Activated CD4-positive, alpha-beta memory T cell treated with anti-CD3 and anti-CD28 coated beads, Interleukin-2, amount 10 ng/mL, durations not matched to agents 7 days and 5 days (primary cell): ENCODE measurements around the gene EFHD1. TPM values are rescaled to one million over a fixed set of nuclear protein-coding genes. Genes with fewer than 3 reads are reported as not detected.
A peak's percentile ranks its signal among the peaks of the same experiment; 100 is the strongest.

Experiments used
- CTCF ChIA-PET: fragments of 350-600 bp; sonication (Branson Sonifier 250); formaldehyde crosslinking; loops from one replicate; lab custom pipeline; 2021; ENCODE audit warnings: antibody characterized with exemption, inconsistent platforms; lab: Charles Lee
- POLR2A ChIA-PET: fragments of 350-600 bp; sonication (Branson Sonifier 250); formaldehyde crosslinking; loops from one replicate; lab custom pipeline; 2021; ENCODE audit warnings: antibody characterized with exemption; lab: Charles Lee
- DNase-seq: peaks from one replicate; pipeline ENCODE4 v3.0.0-alpha.2; 2020
- H3K27ac Mint-ChIP-seq: one replicate; pipeline ENCODE4 v1.8.0; 2021; ENCODE audit warnings: mild to moderate bottlenecking, mixed read lengths
- H3K27me3 Mint-ChIP-seq: one replicate; pipeline ENCODE4 v1.8.0; 2021; ENCODE audit warnings: mixed read lengths
- H3K36me3 Mint-ChIP-seq: one replicate; pipeline ENCODE4 v1.8.0; 2021; ENCODE audit warnings: low read depth, mixed read lengths
- H3K4me1 Mint-ChIP-seq: one replicate; pipeline ENCODE4 v1.8.0; 2021; ENCODE audit warnings: mixed read lengths
- H3K4me3 Mint-ChIP-seq: one replicate; pipeline ENCODE4 v1.8.0; 2021; ENCODE audit warnings: mild to moderate bottlenecking, mixed read lengths
- H3K9me3 Mint-ChIP-seq: one replicate; pipeline ENCODE4 v1.8.0; 2021; ENCODE audit warnings: mixed read lengths
- total RNA-seq, 2 experiments: library from RNA; stranded (reverse); gene quantifications; one replicate each; pipeline ENCODE4 v1.2.3, GENCODE V29; 2021

Gene EFHD1
- total RNA-seq, 2 experiments from 2014 or later, result 2.0 to 2.7 TPM

DNA sequence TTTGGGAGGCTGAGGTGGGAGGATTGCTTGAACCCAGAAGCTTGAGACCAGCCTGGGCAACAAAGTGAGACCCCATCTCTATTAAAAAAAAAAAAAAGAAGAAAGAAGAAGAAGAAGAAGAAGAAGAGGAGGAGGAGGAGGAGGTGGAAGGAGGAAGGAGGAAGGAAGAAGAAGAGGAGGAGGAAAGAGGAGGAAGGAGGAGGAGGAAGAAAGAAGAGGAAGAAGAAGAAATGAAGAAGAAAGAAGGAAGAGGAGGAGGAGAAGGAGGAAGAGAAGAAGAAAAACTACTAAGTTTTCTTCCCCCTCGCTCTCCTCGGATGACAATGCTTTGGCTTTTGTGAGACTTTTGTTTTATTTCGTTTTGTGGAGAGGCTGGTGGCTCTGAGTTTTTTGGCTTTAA lies 30.1 kb upstream of the EFHD1 start:
- Mint-ChIP-seq H3K4me3 (no peak overlapping the region), H3K36me3 (no peaks in the 10 kb centered on the region), H3K4me1 (peaks cover 10% of the 10 kb centered on the region), H3K27ac (no peak overlapping the region), H3K9me3 (no peaks in the 10 kb centered on the region), H3K27me3 (peaks cover 13% of the 10 kb centered on the region)
- no peak for DNase-seq
- CTCF ChIA-PET, result interaction anchor here (0.7 kb wide), 1 partner anchor 418 kb away, joined by 5 read pairs; no protein-coding TSS in a partner anchor
- POLR2A ChIA-PET, result no interaction called here

DNA sequence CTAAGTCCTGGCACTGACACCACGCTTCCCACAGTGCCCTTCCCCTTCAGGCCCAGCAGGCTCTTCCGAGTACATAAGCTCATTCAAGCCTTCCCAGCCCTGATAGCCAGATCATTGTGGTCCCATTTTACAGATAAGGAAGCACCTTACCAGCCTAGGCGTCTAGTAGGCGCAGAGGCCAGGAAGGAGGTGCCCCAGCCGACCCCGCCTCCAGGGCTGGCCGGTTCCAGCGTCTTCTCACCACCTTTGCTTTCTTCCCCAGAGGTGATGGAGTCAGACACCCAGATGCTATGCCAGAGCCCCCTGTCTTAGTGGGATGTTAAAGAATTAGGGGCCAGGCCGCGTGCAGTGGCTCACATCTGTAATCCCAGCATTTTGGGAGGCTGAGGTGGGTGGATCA lies 28.9 kb upstream of the EFHD1 start:
- POLR2A ChIA-PET, result no interaction called here
- no peak for DNase-seq

DNA sequence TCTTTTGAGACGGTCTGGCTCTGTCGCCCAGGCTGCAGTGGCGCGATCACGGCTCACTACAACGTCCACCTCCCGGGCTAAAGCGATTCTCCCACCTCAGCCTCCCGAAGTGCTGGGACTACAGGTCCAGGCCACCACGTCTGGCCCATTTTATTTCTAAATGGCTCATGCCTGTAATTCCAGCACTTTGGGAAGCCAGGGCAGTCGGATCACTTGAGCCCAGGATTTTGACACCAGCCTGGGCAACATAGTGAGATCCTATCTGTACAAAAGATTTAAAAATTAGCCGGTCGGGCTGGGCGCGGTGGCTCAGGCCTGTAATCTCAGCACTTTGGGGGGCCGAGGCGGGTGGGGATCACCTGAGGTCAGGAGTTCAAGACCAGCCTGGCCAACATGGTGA lies 26.4 kb upstream of the EFHD1 start:
- Mint-ChIP-seq H3K4me3 (no peak overlapping the region), H3K4me1 (peaks cover 10% of the 10 kb centered on the region), H3K27me3 (peaks cover 13% of the 10 kb centered on the region), H3K9me3 (no peaks in the 10 kb centered on the region), H3K36me3 (no peaks in the 10 kb centered on the region), H3K27ac (no peak overlapping the region)
- ChIA-PET POLR2A (no interaction called here), CTCF (interaction anchor here (0.7 kb wide), 1 partner anchor 454 kb away, joined by 5 read pairs; no protein-coding TSS in a partner anchor)
- DNase-seq, result no peak

More for the DNA sequence above, 28.9 kb upstream of the EFHD1 start:
- H3K36me3 Mint-ChIP-seq, result no peaks in the 10 kb centered on the region
- peaks cover 10% of the 10 kb centered on the region for H3K4me1 Mint-ChIP-seq
- H3K27me3 Mint-ChIP-seq, result peaks cover 13% of the 10 kb centered on the region
- H3K9me3 Mint-ChIP-seq, result no peaks in the 10 kb centered on the region
- H3K4me3 Mint-ChIP-seq, result no peak overlapping the region
- no peak overlapping the region for H3K27ac Mint-ChIP-seq
- CTCF ChIA-PET, result interaction anchor here (1.7 kb wide), 1 partner anchor 10 kb away, joined by 7 read pairs; no protein-coding TSS in a partner anchor

DNA sequence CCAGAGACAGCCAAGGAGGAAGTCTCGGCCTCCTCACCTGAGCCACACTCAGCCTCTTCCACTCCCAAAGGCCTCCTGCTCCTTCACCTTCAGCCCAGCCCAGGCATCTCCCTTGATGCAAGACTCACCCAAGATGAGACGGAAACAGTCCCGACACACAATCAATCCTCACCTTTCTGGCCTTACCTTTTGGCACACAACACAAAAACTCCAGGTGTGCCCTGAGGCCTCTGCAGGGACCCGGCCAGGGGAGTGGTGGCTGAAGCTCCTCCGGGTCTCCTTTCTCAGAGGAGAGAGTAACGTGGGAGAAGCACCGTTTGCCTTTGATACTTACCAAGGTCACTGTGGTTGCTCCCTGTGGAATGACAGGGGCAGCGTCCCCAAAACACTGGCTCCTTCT lies 23.8 kb upstream of the EFHD1 start:
- ChIA-PET POLR2A (no interaction called here), CTCF (no interaction called here)
- Mint-ChIP-seq H3K27me3 (peaks cover 2% of the 10 kb centered on the region), H3K4me1 (peaks cover 10% of the 10 kb centered on the region), H3K36me3 (no peaks in the 10 kb centered on the region), H3K27ac (no peak overlapping the region), H3K4me3 (no peak overlapping the region), H3K9me3 (no peaks in the 10 kb centered on the region)
- DNase-seq, result no peak

DNA sequence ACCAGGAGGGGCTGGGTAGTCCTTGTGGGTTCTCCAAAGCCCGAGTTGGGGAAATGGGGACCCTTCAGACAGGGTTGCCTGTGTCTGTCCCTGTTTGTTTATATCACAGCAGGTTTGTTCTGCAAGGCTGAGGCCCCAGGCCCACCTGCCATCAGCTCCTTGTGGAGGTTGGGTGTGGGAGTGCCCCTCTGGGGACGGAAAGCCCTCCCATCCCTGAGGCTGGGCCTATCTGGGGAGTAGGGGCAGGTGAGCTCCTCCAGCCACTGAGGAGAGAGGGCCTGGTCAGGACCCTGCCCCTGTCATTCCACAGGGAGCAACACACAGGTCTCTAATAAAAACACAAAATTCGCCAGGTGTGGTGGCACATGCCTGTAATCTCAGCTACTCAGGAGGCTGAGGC lies 23.3 kb upstream of the EFHD1 start:
- Mint-ChIP-seq H3K36me3 (no peaks in the 10 kb centered on the region), H3K4me3 (no peak overlapping the region), H3K27me3 (peaks cover 2% of the 10 kb centered on the region), H3K4me1 (peaks cover 10% of the 10 kb centered on the region), H3K27ac (no peak overlapping the region), H3K9me3 (no peaks in the 10 kb centered on the region)
- POLR2A ChIA-PET, result no interaction called here
- DNase-seq, result no peak
- CTCF ChIA-PET, result no interaction called here

DNA sequence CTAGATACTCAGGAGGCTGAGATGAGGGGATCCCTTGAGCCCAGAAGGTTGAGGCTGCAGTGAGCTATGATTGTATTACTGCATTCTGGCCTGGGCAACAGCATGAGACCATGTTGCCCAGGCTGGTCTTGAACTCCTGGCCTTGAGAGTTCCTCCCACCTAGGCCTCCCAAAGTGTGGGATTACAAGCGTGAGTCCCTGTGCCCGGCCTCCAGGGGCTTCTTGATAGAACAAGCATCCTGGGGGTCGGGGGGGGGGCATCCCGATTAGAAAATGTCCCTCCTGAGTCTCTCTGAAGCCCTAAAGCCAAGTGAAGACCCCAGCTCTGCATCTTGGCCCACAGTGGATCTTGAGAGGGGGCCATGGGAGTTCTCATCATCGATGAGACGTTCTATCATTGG lies 22.3 kb upstream of the EFHD1 start:
- H3K27me3 Mint-ChIP-seq, result peaks cover 2% of the 10 kb centered on the region
- H3K27ac Mint-ChIP-seq, result no peak overlapping the region
- ChIA-PET POLR2A (no interaction called here), CTCF (interaction anchor here (0.8 to 1.1 kb wide), 3 partner anchors 22 to 58 kb away, joined by 3 to 5 read pairs (median 4); partner anchors contain the start of gene EFHD1)
- no peak for DNase-seq
- H3K9me3 Mint-ChIP-seq, result no peaks in the 10 kb centered on the region
- no peaks in the 10 kb centered on the region for H3K36me3 Mint-ChIP-seq
- no peak overlapping the region for H3K4me3 Mint-ChIP-seq
- peaks cover 4% of the 10 kb centered on the region for H3K4me1 Mint-ChIP-seq

DNA sequence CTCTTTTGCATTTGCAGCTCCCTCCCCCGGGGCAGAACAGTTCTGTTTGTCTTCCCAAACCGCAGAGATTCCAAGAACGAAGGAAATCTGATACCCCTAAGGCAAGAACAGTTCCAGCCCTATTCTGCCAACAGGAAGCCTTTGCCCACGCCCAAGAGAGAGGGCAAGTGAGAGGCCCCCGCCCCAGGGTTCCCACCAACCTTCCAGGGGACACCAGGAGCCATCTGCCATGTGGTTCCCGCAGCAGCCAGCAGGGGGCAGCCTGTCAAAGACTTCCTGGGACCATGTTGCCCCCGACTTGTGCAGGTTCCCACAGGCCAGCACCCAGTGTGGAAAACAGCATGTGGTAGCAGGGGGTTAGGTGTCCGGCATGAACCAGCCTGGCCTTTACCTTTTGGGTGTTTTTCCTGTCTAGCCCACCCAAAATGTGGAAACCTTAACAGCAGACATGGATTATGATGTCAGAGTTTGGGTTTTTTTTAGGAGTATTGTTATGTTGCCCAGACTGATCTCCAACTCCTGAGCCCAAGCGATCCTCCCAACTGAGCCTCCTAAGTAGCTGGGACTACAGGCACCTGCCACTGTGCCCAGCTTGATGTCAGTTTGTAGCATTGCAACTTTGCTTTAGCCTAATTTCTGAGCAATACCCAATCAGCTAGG lies 21.7 kb upstream of the EFHD1 start:
- Mint-ChIP-seq H3K36me3 (no peaks in the 10 kb centered on the region), H3K4me3 (no peak overlapping the region), H3K9me3 (no peaks in the 10 kb centered on the region), H3K27ac (no peak overlapping the region), H3K4me1 (no peaks in the 10 kb centered on the region), H3K27me3 (peaks cover 2% of the 10 kb centered on the region)
- ChIA-PET POLR2A (no interaction called here), CTCF (interaction anchor here (0.7 to 1.1 kb wide), 4 partner anchors 19 to 57 kb away, joined by 3 to 5 read pairs (median 4); partner anchors contain the start of gene EFHD1)
- peak; percentile 70 for DNase-seq

DNA sequence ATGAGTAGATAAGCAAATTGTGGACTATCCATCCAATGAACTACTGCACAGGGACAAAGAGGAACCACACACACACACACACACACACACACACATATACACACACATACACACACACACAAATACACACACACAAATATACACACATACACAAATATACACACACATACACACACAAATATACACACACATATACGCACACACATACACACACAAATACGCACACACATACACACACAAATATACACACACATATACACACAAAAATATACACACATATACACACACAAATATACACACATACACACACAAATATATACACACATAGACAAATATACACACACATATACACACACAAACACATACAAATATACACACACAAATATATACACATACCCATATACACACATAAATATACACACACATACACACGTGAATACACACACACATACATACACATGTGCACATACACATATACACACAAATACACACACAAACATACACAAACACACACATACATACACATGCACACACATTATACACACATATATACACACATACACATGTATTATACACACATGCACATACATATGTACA lies 19.8 kb upstream of the EFHD1 start:
- Mint-ChIP-seq H3K4me1 (no peaks in the 10 kb centered on the region), H3K27me3 (peaks cover 2% of the 10 kb centered on the region), H3K27ac (no peak overlapping the region), H3K36me3 (no peaks in the 10 kb centered on the region), H3K9me3 (no peaks in the 10 kb centered on the region), H3K4me3 (no peak overlapping the region)
- ChIA-PET CTCF (interaction anchor here (0.9 to 1.3 kb wide), 2 partner anchors 13 to 36 kb away, joined by 3 to 5 read pairs; no protein-coding TSS in a partner anchor), POLR2A (no interaction called here)
- no peak for DNase-seq

DNA sequence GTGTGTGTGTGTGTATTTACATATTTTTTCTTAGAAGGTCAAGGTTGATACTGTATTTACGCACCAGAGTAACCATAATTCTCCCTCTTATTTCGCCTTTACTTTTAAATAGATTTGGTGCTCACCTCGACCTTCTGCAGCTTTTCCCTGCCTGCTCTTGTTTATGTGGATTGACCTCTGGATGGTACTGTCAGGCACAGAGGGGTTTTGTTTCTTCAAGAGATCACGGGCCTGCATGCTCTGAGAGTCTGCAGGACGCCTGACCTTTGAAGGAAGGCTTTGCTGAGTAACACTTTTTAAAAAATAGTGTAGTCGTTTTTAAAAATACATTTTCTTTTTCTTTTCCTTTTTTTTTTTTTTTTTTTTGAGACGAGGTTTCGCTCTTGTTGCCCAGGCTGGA lies 18.1 kb upstream of the EFHD1 start:
- Mint-ChIP-seq H3K27me3 (peaks cover 2% of the 10 kb centered on the region), H3K4me1 (no peaks in the 10 kb centered on the region), H3K4me3 (no peak overlapping the region), H3K9me3 (no peaks in the 10 kb centered on the region), H3K36me3 (no peaks in the 10 kb centered on the region), H3K27ac (no peak overlapping the region)
- CTCF ChIA-PET, result no interaction called here
- DNase-seq, result no peak
- POLR2A ChIA-PET, result no interaction called here

DNA sequence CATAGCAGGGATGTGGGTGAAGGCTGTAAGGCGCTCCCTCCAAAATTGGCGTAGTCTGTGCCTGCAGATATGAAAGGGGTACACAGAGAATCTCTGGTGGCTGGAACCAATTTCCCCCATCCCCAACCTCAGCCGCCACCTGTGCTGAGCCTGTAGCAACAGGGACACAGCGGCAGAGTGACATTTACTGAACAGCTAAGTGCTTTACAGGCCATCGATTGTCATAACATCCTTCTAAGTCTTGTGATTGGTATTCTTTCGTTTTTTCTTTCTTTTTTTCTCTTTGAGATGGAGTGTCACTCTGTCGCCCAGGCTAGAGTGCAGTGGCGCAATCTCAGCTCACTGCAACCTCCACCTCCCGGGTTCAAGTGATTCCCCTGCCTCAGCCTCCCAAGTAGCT lies 12.2 kb upstream of the EFHD1 start:
- Mint-ChIP-seq H3K9me3 (no peaks in the 10 kb centered on the region), H3K27me3 (peaks cover 11% of the 10 kb centered on the region), H3K4me3 (no peak overlapping the region), H3K36me3 (no peaks in the 10 kb centered on the region), H3K27ac (no peak overlapping the region), H3K4me1 (no peaks in the 10 kb centered on the region)
- no peak for DNase-seq
- ChIA-PET POLR2A (no interaction called here), CTCF (no interaction called here)

DNA sequence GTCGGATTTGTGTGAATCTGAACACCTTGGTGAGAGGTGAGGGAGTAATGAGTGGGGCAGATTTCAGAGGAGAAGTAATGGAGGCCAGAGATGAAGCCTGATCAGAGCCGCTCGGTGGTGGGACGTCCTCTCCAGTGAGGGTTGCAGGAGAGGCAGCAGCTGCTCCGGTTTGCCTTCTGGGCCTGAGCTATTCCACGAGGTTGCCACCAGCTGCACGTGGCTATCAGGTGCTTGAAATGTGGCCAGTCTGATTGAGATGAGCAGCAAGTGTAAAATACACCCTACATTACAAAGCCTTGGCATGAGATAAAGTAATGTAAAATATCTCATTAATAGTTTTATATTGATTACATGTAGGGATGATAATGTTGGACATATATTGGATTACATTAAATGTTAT lies 10.8 kb upstream of the EFHD1 start:
- POLR2A ChIA-PET, result no interaction called here
- no peak for DNase-seq
- Mint-ChIP-seq H3K9me3 (no peaks in the 10 kb centered on the region), H3K4me1 (peaks cover 4% of the 10 kb centered on the region), H3K4me3 (no peak overlapping the region), H3K36me3 (no peaks in the 10 kb centered on the region), H3K27me3 (peaks cover 13% of the 10 kb centered on the region), H3K27ac (no peak overlapping the region)
- CTCF ChIA-PET, result interaction anchor here (0.6 kb wide), 1 partner anchor 128 kb away, joined by 4 read pairs; no protein-coding TSS in a partner anchor

DNA sequence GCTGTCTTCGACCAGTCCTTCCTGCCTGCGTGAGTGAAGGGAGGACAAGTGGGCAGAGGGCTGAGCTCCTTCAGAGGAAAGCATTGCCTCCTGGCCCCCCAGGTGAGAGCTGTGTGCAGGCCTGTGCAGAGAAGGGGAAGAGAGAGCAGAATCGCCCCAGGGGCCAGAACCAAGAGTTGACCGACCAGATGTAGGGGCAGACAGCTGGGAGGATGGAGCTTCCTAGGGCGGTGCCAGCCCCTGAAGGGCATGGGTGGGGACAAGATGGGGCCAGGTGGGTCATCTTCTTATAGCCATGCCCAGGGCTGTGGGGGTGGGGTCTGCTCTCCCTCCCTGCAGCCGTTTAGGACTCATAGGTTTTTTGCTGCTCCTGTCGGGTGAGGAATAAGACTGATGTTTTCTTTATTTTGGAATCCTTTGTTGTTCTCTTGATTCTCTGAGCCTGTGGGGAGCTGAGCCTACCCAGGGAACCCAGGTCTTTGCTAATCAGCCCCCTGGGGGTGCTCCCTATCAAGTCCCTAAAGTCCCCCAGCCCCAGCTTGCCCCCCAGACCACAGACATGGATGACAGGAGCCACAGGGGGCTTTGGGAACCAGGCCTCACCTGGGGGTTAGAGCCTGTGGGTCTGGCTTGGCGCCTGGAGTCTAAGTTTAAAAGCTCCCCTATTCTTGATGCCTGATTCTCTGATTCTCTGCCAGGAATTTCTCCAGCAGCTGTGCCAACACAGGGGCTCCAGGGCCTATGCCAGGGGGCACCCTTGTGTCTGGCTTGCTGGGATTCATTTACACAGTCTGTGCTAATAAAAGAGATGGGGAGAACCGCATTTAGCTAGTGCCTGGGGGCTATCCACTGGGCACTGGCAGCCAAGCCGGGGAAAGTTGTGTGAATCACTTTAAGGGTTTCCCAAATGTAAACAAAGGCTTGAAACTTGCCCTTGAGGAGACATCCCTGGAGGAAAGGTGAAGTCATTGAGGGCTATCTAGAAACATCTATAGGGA lies 9.3 kb upstream of the EFHD1 start:
- Mint-ChIP-seq H3K4me3 (no peak overlapping the region), H3K4me1 (peaks cover 4% of the 10 kb centered on the region), H3K27me3 (peaks cover 13% of the 10 kb centered on the region), H3K36me3 (no peaks in the 10 kb centered on the region), H3K9me3 (no peaks in the 10 kb centered on the region), H3K27ac (no peak overlapping the region)
- ChIA-PET CTCF (interaction anchor here (0.6 kb wide), 1 partner anchor 85 kb away, joined by 3 read pairs; no protein-coding TSS in a partner anchor), POLR2A (no interaction called here)
- DNase-seq, result no peak
